H1 (cell line): ENCODE data around the gene EFCAB13. TPM values are rescaled to one million over a fixed set of nuclear protein-coding genes. Genes with fewer than 3 reads are reported as not detected.

ENCODE experiments used
- CTCF ChIA-PET: fragments of 300-600 bp; sonication (Branson Sonifier 250); formaldehyde crosslinking; loops from one replicate; lab custom pipeline; 2021; ENCODE audit not compliant: partially characterized antibody; lab: Charles Lee
- POLR2A ChIA-PET: fragments of 300-600 bp; sonication (Branson Sonifier 250); formaldehyde crosslinking; loops from one replicate; lab custom pipeline; 2021; ENCODE audit warnings: inconsistent platforms; ENCODE audit not compliant: partially characterized antibody; lab: Charles Lee
- DNase-seq, 2 experiments: peaks; one replicate each; pipeline versions ENCODE4 v3.0.0 to v3.0.0-alpha.2; 2010 to 2022; ENCODE audit warnings: low spot score in 2 of 2, low read depth in 1 of 2, mixed read lengths in 1 of 2
- FAIRE-seq: peaks from 2 replicates; lab custom pipeline; 2011; peaks lifted over from hg19 to GRCh38; lab: Jason Lieb, UNC
- H2AFZ ChIP-seq: 2 replicates; pipeline ENCODE4 v1.8.1; 2012; ENCODE audit warnings: low read length, inconsistent platforms
- H2AK5ac ChIP-seq: 2 replicates; pipeline ENCODE4 v1.6.1; 2013; ENCODE audit warnings: low read depth, low read length
- H2BK120ac ChIP-seq: replicated peaks from 2 replicates; pipeline ENCODE3; 2013; ENCODE audit warnings: low read depth, low read length, inconsistent platforms
- H2BK12ac ChIP-seq: 2 replicates; pipeline ENCODE4 v1.6.1; 2013; ENCODE audit warnings: low read depth, low read length
- H2BK15ac ChIP-seq: 2 replicates; pipeline ENCODE4 v1.6.1; 2013; ENCODE audit warnings: low read length
- H2BK20ac ChIP-seq: 2 replicates; pipeline ENCODE4 v1.6.1; 2013; ENCODE audit warnings: low read length
- H2BK5ac ChIP-seq: 2 replicates; pipeline ENCODE4 v1.6.1; 2013; ENCODE audit warnings: low read depth, low read length
- H3K14ac ChIP-seq: 2 replicates; pipeline ENCODE4 v1.6.1; 2013; ENCODE audit warnings: inconsistent platforms; ENCODE audit not compliant: insufficient read length
- H3K18ac ChIP-seq: 2 replicates; pipeline ENCODE4 v1.6.1; 2013; ENCODE audit warnings: low read length; ENCODE audit errors: extremely low read depth
- H3K23ac ChIP-seq: 2 replicates; pipeline ENCODE4 v1.6.1; 2013; ENCODE audit warnings: inconsistent platforms; ENCODE audit not compliant: insufficient read length
- H3K23me2 ChIP-seq: 2 replicates; pipeline ENCODE4 v1.6.1; 2013; ENCODE audit warnings: low read depth, low read length
- H3K27ac ChIP-seq: 2 replicates; pipeline ENCODE4 v1.6.1; 2011; ENCODE audit warnings: low read depth, low read length, inconsistent platforms
- H3K27me3 ChIP-seq, 4 experiments: replicated peaks in 1 of 4; 1 replicate in 1 of 4; 2 replicates in 3 of 4; pipeline versions ENCODE4 v1.6.1 to v1.8.1; 2011 to 2013; ENCODE audit warnings: low read length in 3 of 4, mild to moderate bottlenecking in 3 of 4, inconsistent platforms in 2 of 4, mixed read lengths in 2 of 4, moderate library complexity in 1 of 4; ENCODE audit not compliant: control insufficient read depth in 3 of 4, insufficient read depth in 3 of 4; ENCODE audit errors: extremely low read depth in 1 of 4
- H3K36me3 ChIP-seq, 4 experiments: 2 replicates each; pipeline versions ENCODE4 v1.6.1 to v1.8.1; 2011 to 2013; ENCODE audit warnings: mild to moderate bottlenecking in 4 of 4, low read length in 3 of 4, moderate library complexity in 2 of 4, control low read depth in 1 of 4, inconsistent platforms in 1 of 4; ENCODE audit not compliant: insufficient read depth in 4 of 4, control insufficient read depth in 2 of 4
- H3K4ac ChIP-seq: replicated peaks from 2 replicates; pipeline ENCODE3; 2013; ENCODE audit warnings: low read length, low read depth, mixed read lengths, inconsistent platforms; ENCODE audit not compliant: insufficient read length
- H3K4me1 ChIP-seq, 4 experiments: replicated peaks in 1 of 4; 1 replicate in 1 of 4; 2 replicates in 3 of 4; pipeline versions ENCODE4 v1.6.1 to v1.8.1; 2011 to 2013; ENCODE audit warnings: low read length in 3 of 4, inconsistent platforms in 2 of 4, mixed read lengths in 1 of 4; ENCODE audit not compliant: insufficient read depth in 4 of 4, control insufficient read depth in 3 of 4
- H3K4me2 ChIP-seq, 2 experiments: 2 replicates each; pipeline versions ENCODE4 v1.6.1 to v1.8.1; 2011 to 2013; ENCODE audit warnings: low read depth in 2 of 2, low read length in 2 of 2, control low read depth in 1 of 2, inconsistent platforms in 1 of 2, mild to moderate bottlenecking in 1 of 2; ENCODE audit not compliant: insufficient read depth in 1 of 2
- H3K4me3 ChIP-seq, 4 experiments: fragments of 200-600, 300-600 bp in 1 of 4; sonication (generic), shearing (Covaris generic), sonication (Bioruptor Twin) in 1 of 4; 2 replicates each; pipeline versions ENCODE4 v1.5.1 to v1.8.1; 2011 to 2016; ENCODE audit warnings: low read length in 4 of 4, low read depth in 3 of 4, control low read depth in 2 of 4, inconsistent platforms in 2 of 4, mild to moderate bottlenecking in 2 of 4, mixed read lengths in 1 of 4, moderate library complexity in 1 of 4; ENCODE audit not compliant: insufficient read depth in 2 of 4; ENCODE audit errors: extremely low read depth in 1 of 4
- H3K56ac ChIP-seq: replicated peaks from 2 replicates; pipeline ENCODE3; 2013; ENCODE audit warnings: low read depth, mild to moderate bottlenecking, mixed read lengths, low read length, inconsistent platforms; ENCODE audit not compliant: insufficient read length
- H3K79me1 ChIP-seq: 2 replicates; pipeline ENCODE4 v1.6.1; 2013; ENCODE audit warnings: low read depth, low read length, control low read depth
- H3K79me2 ChIP-seq, 2 experiments: 2 replicates each; pipeline versions ENCODE4 v1.6.1 to v1.8.1; 2012 to 2013; ENCODE audit warnings: low read length in 2 of 2, mild to moderate bottlenecking in 2 of 2, inconsistent platforms in 1 of 2; ENCODE audit not compliant: insufficient read depth in 2 of 2, control insufficient read depth in 1 of 2
- H3K9ac ChIP-seq, 4 experiments: replicated peaks in 1 of 4; 1 replicate in 1 of 4; 2 replicates in 3 of 4; pipeline versions ENCODE4 v1.6.1 to v1.8.1; 2011 to 2013; ENCODE audit warnings: low read depth in 3 of 4, low read length in 3 of 4, control low read depth in 2 of 4, mild to moderate bottlenecking in 2 of 4, moderate library complexity in 2 of 4, inconsistent platforms in 1 of 4; ENCODE audit errors: extremely low read depth in 1 of 4
- H3K9me3 ChIP-seq, 2 experiments: 2 replicates each; pipeline versions ENCODE4 v1.6.1 to v1.8.1; 2012 to 2013; ENCODE audit warnings: mild to moderate bottlenecking in 2 of 2, moderate library complexity in 2 of 2, control low read depth in 1 of 2, inconsistent platforms in 1 of 2, low read depth in 1 of 2, low read length in 1 of 2, mixed read lengths in 1 of 2; ENCODE audit not compliant: insufficient read depth in 2 of 2
- H4K20me1 ChIP-seq, 2 experiments: replicated peaks in 1 of 2; 2 replicates each; pipeline versions ENCODE3 to v1.8.1; 2011 to 2013; ENCODE audit warnings: inconsistent platforms in 2 of 2, low read length in 2 of 2, mild to moderate bottlenecking in 1 of 2; ENCODE audit not compliant: insufficient read depth in 2 of 2, control insufficient read depth in 1 of 2
- H4K5ac ChIP-seq: 2 replicates; pipeline ENCODE4 v1.6.1; 2013; ENCODE audit warnings: low read length, low read depth, mixed read lengths, inconsistent platforms; ENCODE audit not compliant: insufficient read length
- H4K8ac ChIP-seq: 2 replicates; pipeline ENCODE4 v1.8.0; 2013; ENCODE audit warnings: mild to moderate bottlenecking, moderate library complexity, low read length, inconsistent platforms; ENCODE audit not compliant: insufficient read depth; ENCODE audit errors: extremely low read depth
- H4K91ac ChIP-seq: replicated peaks from 2 replicates; pipeline ENCODE3; 2013; ENCODE audit warnings: low read length, mixed read lengths, inconsistent platforms; ENCODE audit not compliant: insufficient read length
- CEBPB ChIP-seq: IDR thresholded peaks from 2 replicates; pipeline ENCODE4 v1.6.1; 2012; ENCODE audit warnings: low read depth, low read length
- CTBP2 ChIP-seq: IDR thresholded peaks from 2 replicates; pipeline ENCODE4 v1.7.0; 2011; ENCODE audit warnings: borderline replicate concordance, mild to moderate bottlenecking, moderate library complexity, mixed read lengths, low read length; ENCODE audit not compliant: insufficient read depth, insufficient read length
- POLR2AphosphoS5 ChIP-seq: IDR thresholded peaks from 2 replicates; pipeline ENCODE4 v1.6.1; 2011; ENCODE audit warnings: low read depth, low read length
- TBP ChIP-seq: IDR thresholded peaks from 2 replicates; pipeline ENCODE4 v1.6.1; 2011; ENCODE audit warnings: low read depth, low read length, improper control_type of control experiment
- WGBS, 2 experiments: shearing (Covaris generic) in 1 of 2; methylation state at CpG; one replicate each; pipeline versions ENCODE4 v1.1.6 to v1.1.7; 2013 to 2015; ENCODE audit warnings: low lambda C conversion rate in 2 of 2, mixed read lengths in 2 of 2, inconsistent platforms in 1 of 2, low coverage in 1 of 2, missing lambda C conversion rate in 1 of 2; ENCODE audit not compliant: insufficient replicate concordance in 2 of 2, insufficient coverage in 1 of 2, insufficient read length in 1 of 2; ENCODE audit errors: extremely low coverage in 1 of 2, missing lambda C conversion rate in 1 of 2; 5-methylcytosine and 5-hydroxymethylcytosine counted together
- polyA plus RNA-seq, 7 experiments: library from polyadenylated mRNA; depleted of rRNA in 3 of 7; stranded (reverse) in 5 of 7; unstranded in 2 of 7; fragments of >200 nt in 5 of 7; fragments of 200-250 nt in 2 of 7; gene quantifications; 1 replicate in 5 of 7; 2 replicates in 1 of 7; 4 replicates in 1 of 7; pipeline versions ENCODE4 v1.2.1 to v1.2.3, GENCODE V29; 2011 to 2013; ENCODE audit warnings: missing spikeins in 2 of 7, mixed read lengths in 2 of 7
- total RNA-seq: library from RNA; stranded (reverse); fragmentation: NEBNext Ultra II Directional; extraction: Animal tissue kit (Norgen Biotek cat#: 25700); gene quantifications from 2 replicates; pipeline ENCODE4 v1.2.1, GENCODE V29; 2021

Gene EFCAB13
- total and polyA plus RNA-seq, 2 of the 8 experiments (the other 6 are each of a cell fraction or from before 2014, with no cell fraction given) = 0.12 to 2.0 TPM

- H2BK5ac ChIP-seq = no peak overlapping the region
- no peak overlapping the region for H2BK20ac ChIP-seq
- peaks cover 0 to 2% (median 0%) of the 10 kb centered on the region in 4 experiments; a peak in 2 of 7 replicates for H3K4me1 ChIP-seq
- H3K23me2 ChIP-seq = no peaks in the 10 kb centered on the region
- H3K4me2 ChIP-seq = no peak overlapping the region
- WGBS, 2 experiments = 72% methylated on average over 8 of the region's 8 CpGs; no CpG with 5 or more reads in 1 of the 2 experiments
- no peak overlapping the region for H3K18ac ChIP-seq
- POLR2A ChIA-PET = interaction anchor here (0.8 to 1.7 kb wide), 3 partner anchors 8 to 15 kb away, joined by 3 to 5 read pairs (median 4); no protein-coding TSS in a partner anchor
- no peak overlapping the region for H4K91ac ChIP-seq
- H3K23ac ChIP-seq = no peak overlapping the region
- FAIRE-seq (no peak), DNase-seq (no peak)
- H4K20me1 ChIP-seq = no peaks in the 10 kb centered on the region
- no peaks in the 10 kb centered on the region for H3K36me3 ChIP-seq
- no peaks in the 10 kb centered on the region for H3K79me2 ChIP-seq
- peaks cover 0 to 2% (median 0%) of the 10 kb centered on the region in 4 experiments; a peak in 2 of 7 replicates for H3K27me3 ChIP-seq
- no peak overlapping the region for H3K4ac ChIP-seq
- no peak overlapping the region for H4K8ac ChIP-seq
- 0 out of 2 replicates have a peak, but pooled peaks cover 2% of the 10 kb centered on the region for H3K79me1 ChIP-seq
- H2AFZ ChIP-seq = 0 out of 2 replicates have a peak overlapping the region, but pooled peaks have one; percentile 63
- no peak overlapping the region for H2AK5ac ChIP-seq
- no peak overlapping the region for H3K27ac ChIP-seq
- no peak overlapping the region for H2BK15ac ChIP-seq
- no peak overlapping the region for H3K56ac ChIP-seq
- H2BK120ac ChIP-seq = no peak overlapping the region
- no peak overlapping the region for H3K14ac ChIP-seq
- no peaks in the 10 kb centered on the region for H3K9me3 ChIP-seq
- TF ChIP-seq CEBPB (peak; percentile 71; the same call in 1 of the 2 replicates), POLR2AphosphoS5 (no peak), CTBP2 (no peak), TBP (no peak)
- TF ChIP-seq, all 59 proteins: peak for 1
- H4K5ac ChIP-seq = no peak overlapping the region
- no peak overlapping the region for H2BK12ac ChIP-seq
- H3K9ac ChIP-seq = no peak overlapping the region
- CTCF ChIA-PET = interaction anchor here (1.1 to 1.9 kb wide), 3 partner anchors 9 to 25 kb away, joined by 3 to 7 read pairs (median 3); no protein-coding TSS in a partner anchor
- H3K4me3 ChIP-seq = no peak overlapping the region
Measured at GRCh38 chr17:47291242-47291873, 32.4 kb upstream of the EFCAB13 start.
